D721Med (cell line): ENCODE data around the gene CDKN2B-AS1.

ENCODE experiments used
- DNase-seq: peaks from one replicate; pipeline ENCODE4 v3.0.0; 2011; ENCODE audit warnings: low spot score; ENCODE audit not compliant: insufficient read length
- FAIRE-seq: peaks from 2 replicates; lab custom pipeline; 2011; peaks lifted over from hg19 to GRCh38; lab: Jason Lieb, UNC
- TF ChIP-seq, protein P1 (sequence below): IDR thresholded peaks from 2 replicates; pipeline ENCODE4 v1.5.1; 2012; ENCODE audit warnings: mild to moderate bottlenecking, control low read depth; ENCODE audit not compliant: insufficient read depth; ENCODE audit errors: missing control alignments

The CDKN2B-AS1 gene

DNA sequence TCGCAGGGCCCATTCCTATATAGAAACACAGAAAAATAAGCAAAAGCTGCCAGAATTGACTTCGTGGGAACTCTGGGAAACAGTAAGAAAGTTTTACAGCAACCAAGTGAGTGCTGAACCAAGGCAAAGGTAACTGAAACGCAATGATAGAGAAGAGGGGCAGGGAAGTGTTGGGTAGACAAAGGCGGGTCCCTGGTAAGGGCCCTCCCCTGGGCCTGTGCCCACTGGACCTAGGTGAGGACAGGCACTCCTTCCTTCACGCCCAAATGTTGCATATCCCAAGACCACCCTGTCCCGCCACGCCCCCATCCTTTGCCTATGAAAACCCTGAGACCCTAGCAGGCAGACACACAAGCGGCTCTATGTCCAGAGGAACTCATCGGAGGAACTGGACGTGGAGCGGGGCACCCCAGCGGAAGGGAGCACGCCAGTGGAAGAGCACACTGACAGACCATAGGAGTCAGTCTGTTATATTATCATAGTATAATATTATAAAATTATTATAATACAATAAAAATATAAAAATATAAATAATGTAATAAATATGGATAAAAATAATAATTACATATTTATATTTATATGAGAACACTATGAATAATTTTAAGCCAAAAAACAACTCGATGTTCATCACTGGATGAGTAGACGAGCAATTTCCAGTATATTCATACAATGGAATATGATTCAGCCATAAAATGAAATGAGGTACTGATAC, 28.3 kb upstream of the CDKN2B-AS1 start:
- DNase-seq: no peak
- TF ChIP-seq, protein P1, sequence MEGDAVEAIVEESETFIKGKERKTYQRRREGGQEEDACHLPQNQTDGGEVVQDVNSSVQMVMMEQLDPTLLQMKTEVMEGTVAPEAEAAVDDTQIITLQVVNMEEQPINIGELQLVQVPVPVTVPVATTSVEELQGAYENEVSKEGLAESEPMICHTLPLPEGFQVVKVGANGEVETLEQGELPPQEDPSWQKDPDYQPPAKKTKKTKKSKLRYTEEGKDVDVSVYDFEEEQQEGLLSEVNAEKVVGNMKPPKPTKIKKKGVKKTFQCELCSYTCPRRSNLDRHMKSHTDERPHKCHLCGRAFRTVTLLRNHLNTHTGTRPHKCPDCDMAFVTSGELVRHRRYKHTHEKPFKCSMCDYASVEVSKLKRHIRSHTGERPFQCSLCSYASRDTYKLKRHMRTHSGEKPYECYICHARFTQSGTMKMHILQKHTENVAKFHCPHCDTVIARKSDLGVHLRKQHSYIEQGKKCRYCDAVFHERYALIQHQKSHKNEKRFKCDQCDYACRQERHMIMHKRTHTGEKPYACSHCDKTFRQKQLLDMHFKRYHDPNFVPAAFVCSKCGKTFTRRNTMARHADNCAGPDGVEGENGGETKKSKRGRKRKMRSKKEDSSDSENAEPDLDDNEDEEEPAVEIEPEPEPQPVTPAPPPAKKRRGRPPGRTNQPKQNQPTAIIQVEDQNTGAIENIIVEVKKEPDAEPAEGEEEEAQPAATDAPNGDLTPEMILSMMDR: no peak
- no peak for FAIRE-seq

DNA sequence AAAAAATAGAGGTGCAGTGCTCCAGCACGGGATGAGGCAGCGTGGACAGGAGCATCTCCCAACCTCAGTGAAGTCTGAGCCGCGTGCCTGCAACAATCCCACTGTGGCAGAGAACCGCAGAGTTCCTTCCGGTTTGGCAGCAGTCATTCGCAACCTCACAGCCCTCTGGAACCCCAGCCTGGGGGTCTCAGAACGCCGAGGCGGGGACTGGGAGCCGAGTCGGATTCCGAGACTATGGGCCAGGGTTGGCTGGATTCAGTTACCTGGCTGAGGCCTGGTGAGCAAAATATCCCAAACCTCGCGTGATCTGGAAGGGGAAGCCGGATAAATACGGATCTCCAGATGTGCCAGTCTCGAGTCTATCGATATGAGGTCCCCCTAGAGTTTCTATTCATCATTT, 27.4 kb upstream of the CDKN2B-AS1 start:
- TF ChIP-seq, protein P1: no peak
- FAIRE-seq: no peak

DNA sequence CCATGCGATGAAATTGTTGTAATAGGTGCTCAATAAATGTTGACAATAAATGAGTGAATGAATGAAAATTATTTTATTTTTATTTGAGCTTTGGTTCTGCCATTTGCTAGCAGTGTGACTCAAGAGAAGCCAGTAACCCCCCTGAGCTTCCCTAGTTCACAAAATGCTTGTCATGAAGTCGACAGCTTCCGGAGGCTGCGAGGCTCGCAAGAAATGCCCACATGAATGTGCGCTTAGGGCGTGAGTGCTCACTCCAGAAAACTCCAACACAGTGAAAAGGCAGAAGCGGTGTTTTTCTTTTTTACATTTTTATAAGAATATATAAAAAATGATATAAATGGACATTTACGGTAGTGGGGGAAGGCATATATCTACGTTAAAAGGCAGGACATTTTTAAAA, 26.9 kb upstream of the CDKN2B-AS1 start:
- TF ChIP-seq, protein P1: no peak
- DNase-seq (no peak), FAIRE-seq (no peak)

More for the DNA sequence above, 27.4 kb upstream of the CDKN2B-AS1 start:
- DNase-seq: no peak

DNA sequence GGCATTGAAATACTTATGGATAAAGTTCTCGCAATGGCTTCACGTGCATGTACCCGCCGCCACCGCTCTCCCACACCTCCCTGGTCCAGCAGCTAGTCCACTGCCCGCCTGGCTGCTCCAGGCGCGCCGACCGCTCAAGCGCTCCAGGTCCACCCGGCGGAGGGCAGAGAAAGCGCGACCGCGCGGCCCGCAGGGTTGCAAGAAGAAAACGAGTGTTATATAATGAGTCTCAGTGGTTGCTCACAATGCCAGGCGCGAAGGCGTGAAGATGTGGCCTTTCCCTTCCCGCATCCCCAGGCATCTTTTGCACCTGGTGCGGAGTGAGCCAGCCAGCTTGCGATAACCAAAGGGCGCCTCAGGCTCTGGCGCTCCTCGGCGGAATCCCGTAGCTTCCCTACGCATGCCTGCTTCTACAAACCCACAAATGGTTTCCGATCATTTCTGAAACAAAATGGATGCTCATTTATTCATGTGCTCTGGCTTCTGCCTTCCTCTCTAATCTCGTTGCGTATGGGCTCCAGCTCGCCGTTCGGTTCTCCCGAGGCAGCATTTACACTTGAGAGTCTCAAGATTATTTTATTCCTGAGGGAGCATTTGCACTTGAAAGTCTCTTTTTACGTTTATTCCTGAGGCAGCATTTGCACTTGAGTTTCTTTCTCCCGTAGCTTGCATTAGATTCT, 26.1 kb upstream of the CDKN2B-AS1 start:
- TF ChIP-seq, protein P1: no peak
- no peak for FAIRE-seq
- no peak for DNase-seq

DNA sequence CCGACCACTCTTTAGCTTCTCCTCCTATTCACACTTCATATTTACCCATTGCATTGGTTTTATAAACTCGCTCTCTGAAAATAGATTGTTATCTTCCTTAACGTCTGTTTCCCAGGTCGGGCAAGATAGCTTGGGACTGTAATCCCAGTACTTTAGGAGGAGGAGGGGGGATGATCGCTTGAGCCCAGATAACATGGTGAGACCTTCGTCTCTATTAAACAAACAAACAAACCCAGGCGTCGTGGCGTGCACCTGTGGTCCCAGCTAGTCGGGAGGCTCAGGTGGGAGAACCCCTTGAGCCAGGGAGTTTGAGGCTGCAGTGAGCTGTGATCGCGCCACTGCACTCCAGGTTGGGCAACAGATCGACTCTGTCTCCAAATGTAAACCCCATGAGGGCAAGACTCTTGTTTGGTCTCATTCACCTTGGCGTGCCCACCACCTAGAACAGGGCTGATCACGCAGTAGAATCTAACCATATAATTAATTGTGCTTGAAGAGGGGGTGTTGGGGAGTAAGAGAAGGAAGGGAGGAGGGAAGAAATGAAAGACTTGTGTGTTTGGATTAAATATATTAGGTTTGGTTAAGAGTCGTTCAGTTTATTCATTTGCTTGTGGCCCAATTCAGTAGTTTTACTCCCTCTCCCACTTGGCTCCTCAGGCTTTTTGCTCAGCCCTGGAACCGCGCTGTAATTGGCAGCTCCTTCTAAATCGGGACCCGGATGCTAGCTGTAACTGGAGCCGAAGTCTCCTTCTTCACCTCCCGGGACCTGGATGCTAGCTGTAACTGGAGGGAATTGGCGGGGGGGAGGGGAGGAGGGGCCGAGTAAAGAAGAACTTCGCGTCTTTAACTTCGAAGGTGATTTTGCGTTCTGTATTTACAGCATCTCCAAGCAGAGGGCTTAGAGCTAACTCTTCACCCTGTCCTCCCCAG, 25.3 kb upstream of the CDKN2B-AS1 start:
- DNase-seq (no peak), FAIRE-seq (no peak)
- TF ChIP-seq, protein P1: no peak

DNA sequence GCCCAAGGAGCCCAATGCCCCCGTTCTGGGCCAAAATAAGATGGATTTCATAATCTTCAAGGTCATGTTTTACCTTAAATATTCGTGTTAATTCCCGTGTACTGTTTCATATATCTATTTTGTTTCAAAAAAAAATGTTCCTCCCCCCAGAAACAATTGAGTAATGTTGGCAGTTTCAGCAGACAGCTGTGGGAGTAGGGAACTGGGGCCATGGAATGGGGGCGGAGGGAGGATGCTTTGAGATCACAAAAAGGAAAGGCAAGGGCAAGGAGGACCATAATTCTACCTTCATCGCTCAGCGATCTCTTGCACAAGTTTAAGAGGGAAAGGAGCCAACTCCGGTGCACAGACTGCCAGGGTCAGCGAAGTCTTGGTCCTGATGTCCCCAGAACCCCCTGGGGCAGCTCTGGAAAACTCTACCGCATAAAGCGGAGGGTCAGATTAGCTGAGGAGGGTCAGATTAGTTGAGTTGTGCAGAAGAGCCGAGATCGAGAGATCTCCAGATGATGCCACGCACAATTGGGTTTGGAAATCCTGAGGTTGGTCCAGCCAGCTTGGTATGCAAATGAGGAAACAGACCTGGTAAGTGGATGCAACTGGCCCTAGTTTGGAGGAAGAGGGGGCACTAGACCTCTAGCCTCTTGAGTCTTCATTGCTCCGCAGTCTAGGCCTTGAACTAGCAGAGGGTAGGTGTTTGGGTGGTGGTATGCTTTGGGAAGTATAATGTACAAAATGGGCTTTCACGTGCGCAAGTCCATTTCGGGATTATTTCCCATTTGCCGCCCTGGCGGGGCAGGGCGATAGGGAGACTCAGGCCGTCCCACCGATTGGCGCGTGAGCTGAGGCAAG, 24.4 kb upstream of the CDKN2B-AS1 start:
- FAIRE-seq: no peak
- no peak for DNase-seq
- TF ChIP-seq, protein P1: no peak
